ENCODE results near the gene GOLGA5.
"Not testable (repeated sequence)": the region's sequence is repeated elsewhere in the genome, so short reads cannot be mapped to it uniquely, and the experiment has no call there.

Gene GOLGA5

GRCh38 chr14:92778868-92779565, 15.1 kb upstream of the GOLGA5 start:
- not testable (repeated sequence) for DNase-seq

DNA sequence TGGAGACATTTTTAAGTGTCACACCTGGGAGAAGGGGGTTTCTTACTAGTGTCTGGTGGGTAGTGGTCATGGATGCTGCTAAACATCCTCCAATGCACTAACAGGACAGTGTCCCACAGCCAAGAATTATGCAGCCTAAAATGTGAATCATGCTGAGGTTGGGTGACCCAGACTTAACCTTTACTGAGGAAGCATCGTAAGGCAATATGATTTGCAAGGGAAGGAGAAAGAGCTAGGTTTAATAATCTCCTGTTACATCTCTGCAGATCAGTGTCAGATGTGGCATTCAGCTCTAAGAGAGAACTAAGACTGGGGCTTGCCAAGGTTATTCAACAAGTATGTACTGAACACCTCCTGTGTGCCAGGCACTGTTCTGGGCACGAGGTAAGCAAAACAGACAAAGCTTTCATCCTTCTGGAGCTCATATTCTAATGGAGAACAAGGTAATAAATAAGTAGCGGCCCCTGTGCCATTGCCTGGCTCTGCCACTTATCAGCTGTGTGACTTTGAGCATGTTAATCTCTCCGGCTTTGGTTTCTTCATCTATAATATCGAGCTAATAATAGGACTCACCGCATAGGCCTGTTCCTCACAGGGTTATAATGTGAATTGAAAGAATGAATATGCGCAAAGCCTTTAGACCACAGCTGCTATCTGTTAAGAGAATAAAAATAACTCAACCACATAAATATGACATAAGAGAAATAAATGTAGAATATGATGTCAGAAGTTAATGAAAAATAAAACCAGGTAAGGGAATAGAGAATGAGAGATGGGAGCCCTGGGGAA, 13.5 kb upstream of the GOLGA5 start:
- DNase-seq = no peak

DNA sequence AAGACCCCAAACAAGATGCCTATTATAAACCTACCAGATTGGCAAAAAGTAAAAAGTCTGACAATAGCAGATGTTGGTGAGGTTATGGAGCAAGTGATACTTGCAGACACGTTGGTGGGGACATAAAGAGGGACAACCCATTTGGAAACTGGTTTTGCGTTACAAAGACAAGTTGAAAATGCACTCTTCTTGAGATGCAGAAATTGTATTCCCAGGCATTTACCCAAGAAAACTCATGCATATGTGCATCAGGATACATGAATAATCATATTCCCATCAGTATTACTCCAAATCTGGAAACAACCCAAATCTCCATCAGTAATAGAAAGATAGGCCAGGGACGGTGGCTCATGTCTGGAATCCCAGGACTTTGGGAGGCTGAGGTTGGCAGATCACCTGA, 12.8 kb upstream of the GOLGA5 start:
- no peak for DNase-seq

DNA sequence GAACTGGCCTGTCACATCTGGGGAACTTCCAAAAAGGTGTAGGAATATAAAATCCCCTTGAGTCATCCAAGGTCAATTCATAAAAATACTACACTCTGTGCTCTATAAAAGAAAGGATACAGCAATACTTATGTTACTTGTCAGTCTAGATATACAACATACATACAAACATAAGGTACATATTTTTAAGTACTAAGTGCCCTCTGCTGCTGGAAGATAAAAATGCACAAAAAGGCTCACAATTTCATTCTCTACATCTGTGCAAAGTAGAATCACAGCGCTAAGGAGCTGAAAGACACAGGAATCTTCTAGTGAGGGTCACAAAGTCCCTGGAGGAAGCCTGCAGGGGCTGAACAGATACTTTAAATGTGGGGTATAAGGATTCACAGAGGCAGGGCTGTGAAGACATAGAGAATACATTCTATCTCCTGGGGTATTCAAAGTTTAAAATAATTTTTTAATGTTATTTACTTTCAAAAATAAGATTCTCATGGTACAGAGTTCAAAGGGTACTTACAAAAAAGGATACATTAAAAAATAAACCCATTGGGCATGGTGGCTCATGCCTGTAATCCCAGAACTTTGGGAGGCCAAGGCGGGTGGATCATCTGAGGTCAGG, 10.2 kb upstream of the GOLGA5 start:
- no peak for DNase-seq

DNA sequence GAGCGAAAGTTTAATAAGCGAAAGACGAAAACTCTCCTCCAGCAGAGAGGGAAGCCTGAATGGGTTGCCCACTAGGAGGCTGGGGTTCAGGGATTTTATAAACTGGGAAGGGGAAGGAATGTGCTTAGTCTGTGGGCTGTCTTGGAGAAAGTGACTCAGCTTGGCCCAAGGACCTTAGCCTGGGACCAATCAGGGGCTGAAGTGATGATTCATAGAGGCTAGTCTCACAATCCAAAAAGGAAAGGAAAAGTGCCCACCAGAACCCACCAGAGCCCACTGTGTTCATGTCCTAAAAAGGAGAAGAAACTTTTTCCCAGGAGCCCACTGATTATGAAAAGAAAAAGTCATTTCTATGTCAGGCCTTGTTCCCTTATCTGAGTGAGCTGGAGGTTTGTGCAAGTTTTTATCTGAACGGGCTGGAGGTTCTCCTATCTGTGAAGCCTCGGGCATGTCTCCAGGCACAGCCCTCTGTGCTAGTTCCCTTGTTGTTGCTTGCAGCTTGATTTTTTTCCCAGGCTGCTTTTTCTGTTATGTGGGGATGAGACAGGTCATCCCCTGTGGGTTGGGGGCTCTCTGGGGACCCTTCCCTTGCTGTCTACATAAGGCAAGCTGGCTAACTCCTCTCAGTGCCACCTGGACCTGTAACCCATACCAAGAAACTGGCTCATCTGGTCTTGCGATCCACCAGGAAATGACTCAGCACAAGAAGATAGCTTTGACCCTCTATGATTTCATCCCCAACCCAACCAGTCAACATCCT, 8.3 kb upstream of the GOLGA5 start:
- DNase-seq = no peak

GRCh38 chr14:92786427-92786756, 7.7 kb upstream of the GOLGA5 start:
- no peak for DNase-seq

DNA sequence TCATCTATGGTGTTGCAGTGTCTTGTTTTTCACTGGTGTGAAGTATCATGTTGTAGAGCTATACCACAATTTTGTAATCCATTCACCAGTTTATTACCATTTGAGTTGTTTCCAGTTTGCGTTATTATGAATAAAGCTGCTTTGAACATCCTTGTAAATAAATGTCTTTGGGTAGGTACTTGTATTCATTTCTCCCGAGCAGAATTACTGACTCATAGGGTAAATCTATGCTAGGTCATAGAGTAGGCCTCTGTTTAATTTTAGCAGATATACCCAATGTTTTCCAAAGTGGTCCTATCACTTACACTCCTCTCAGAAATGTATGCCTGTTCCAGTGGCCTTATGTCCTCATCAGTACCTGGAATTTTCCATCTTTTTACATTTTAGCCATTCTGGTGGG, 6.6 kb upstream of the GOLGA5 start:
- DNase-seq = no peak

- DNase-seq = no peak
These were observed 4.5 kb upstream of the GOLGA5 start for GRCh38 chr14:92789457-92790089.

DNA sequence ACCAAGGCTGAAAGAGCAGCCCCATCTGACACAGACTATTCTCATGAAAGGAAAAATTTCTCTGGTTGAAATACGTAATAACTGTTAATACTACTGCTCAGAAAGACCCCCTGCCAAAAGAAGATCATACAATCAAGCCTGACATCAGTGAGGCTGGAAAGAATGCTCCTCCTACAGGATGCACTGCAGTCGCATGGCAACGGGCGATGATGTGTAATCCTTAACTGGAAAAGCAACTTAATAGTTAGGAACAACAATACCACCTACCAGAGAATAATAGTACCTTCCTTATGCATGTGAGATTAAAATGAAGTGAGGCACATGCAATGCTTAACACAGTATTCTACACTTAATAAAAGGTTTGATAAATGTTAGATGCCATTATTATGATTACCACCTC, 1.2 kb upstream of the GOLGA5 start:
- DNase-seq = no peak

- no peak for DNase-seq
These were observed 439 bp downstream of the GOLGA5 start for GRCh38 chr14:92794547-92794941.

- no peak for DNase-seq
These were observed 856 bp downstream of the GOLGA5 start for GRCh38 chr14:92794961-92795360.

GRCh38 chr14:92797935-92798653, 4.0 kb downstream of the GOLGA5 start:
- DNase-seq = no peak

DNA sequence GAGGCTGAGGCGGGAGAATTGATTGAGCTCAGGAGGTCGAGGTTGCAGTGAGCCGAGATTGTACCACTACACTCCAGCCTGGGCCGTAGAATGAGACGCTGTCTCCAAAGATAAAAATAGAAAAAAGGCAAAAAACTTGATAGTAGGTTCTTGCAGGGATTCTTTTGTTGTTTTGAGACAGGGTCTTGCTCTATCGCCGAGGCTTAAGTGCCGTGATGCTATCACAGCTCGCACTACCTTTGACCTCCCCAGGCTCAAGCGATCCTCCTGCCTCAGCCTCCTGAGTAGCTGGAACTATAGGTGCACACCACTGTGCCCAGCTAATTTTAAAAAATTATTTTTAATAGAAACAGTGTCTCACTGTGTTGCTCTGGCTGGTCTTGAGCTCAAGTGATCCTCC, 4.7 kb downstream of the GOLGA5 start:
- no peak for DNase-seq

- no peak for DNase-seq
These were observed 5.9 kb downstream of the GOLGA5 start for GRCh38 chr14:92800012-92800411.

DNA sequence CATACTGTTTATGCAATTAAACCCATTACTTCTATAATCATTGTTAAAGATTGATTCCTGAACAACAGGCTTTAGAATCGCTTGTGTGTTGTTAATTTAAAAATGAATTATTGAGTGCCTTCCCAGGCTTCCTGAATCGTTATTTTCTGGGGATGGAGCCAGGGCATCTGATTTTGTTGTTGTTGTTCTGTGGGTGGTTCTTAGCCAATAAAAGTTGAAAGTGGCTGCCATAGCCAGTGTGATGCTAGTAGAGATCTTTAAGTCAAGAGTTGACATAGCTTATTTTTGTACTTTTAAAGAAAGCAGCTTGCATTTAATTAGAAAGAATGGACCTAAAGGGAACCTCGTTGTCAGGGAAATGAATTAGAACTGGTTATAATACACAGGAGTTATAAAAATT, 6.4 kb downstream of the GOLGA5 start:
- DNase-seq = no peak

DNA sequence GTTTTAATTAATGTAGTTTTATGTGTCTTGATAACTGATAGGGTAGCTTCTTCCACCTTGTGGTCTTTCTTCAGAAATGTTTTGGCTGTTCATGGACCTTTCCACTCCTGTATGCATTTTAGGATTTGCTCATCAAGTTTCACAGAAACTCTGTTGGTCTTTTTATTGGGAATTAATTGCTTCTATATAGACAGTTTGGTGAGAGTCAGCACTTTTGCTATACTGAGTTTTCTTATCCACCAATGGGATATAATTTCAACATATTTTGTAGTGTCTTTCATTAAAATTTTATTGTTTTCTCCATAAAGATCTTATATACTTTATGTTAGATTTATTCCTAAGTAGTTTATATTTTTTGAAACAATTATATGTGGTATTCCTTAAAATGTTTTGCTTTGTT, 7.8 kb downstream of the GOLGA5 start:
- no peak for DNase-seq

- DNase-seq = no peak
These were observed 8.6 kb downstream of the GOLGA5 start for GRCh38 chr14:92802678-92803077.

- no peak for DNase-seq
These were observed 19.1 kb downstream of the GOLGA5 start for GRCh38 chr14:92813201-92813600.

- no peak for DNase-seq
These were observed 25.0 kb downstream of the GOLGA5 start for GRCh38 chr14:92819011-92819597.

- DNase-seq = not testable (repeated sequence)
These were observed 25.8 kb downstream of the GOLGA5 start for GRCh38 chr14:92819680-92820535.

DNA sequence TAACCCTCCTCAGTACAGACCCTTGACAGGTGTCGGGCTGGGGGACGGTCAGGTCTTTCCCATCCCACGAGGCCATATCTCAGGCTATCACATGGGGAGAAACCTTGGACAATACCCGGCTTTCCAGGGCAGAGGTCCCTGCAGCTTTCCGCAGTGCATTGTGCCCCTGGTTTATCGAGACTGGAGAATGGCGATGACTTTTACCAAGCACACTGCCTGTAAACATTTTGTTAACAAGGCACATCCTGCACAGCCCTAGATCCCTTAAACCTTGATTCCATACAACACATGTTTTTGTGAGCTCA, 26.4 kb downstream of the GOLGA5 start:
- DNase-seq = not testable (repeated sequence)

Data from effector CD4-positive, alpha-beta T cell (primary cell).